Astrocyte (in vitro differentiated cells and primary cell): ENCODE results near the gene YEATS4. TPM values are rescaled to one million over a fixed set of nuclear protein-coding genes. Genes with fewer than 3 reads are reported as not detected.

Source experiments
- DNase-seq: peaks from one replicate; pipeline ENCODE4 v3.0.0-alpha.2; 2010; ENCODE audit warnings: low read depth
- FAIRE-seq: peaks from 2 replicates; lab custom pipeline; 2011; peaks lifted over from hg19 to GRCh38; lab: Jason Lieb, UNC
- H2AFZ ChIP-seq: 2 replicates; pipeline ENCODE4 v1.6.0; 2012; ENCODE audit warnings: low read depth, low read length, inconsistent platforms
- H3K27ac ChIP-seq: 2 replicates; pipeline ENCODE4 v1.5.1; 2011; ENCODE audit warnings: low read depth, low read length, inconsistent platforms
- H3K27me3 ChIP-seq: 2 replicates; pipeline ENCODE4 v1.6.0; 2011; ENCODE audit warnings: low read length, inconsistent platforms; ENCODE audit not compliant: insufficient read depth
- H3K36me3 ChIP-seq: 2 replicates; pipeline ENCODE4 v1.5.1; 2011; ENCODE audit warnings: low read length, inconsistent platforms; ENCODE audit not compliant: insufficient read depth
- H3K4me1 ChIP-seq: 2 replicates; pipeline ENCODE4 v1.5.1; 2011; ENCODE audit warnings: low read length, inconsistent platforms; ENCODE audit not compliant: insufficient read depth
- H3K4me2 ChIP-seq: 2 replicates; pipeline ENCODE4 v1.6.0; 2012; ENCODE audit warnings: low read length, inconsistent platforms
- H3K4me3 ChIP-seq: 2 replicates; pipeline ENCODE4 v1.5.1; 2011; ENCODE audit warnings: low read depth, mild to moderate bottlenecking, low read length, inconsistent platforms; ENCODE audit not compliant: insufficient read depth
- H3K79me2 ChIP-seq: 2 replicates; pipeline ENCODE4 v1.6.0; 2012; ENCODE audit warnings: mild to moderate bottlenecking, low read length, inconsistent platforms; ENCODE audit not compliant: insufficient read depth
- H3K9ac ChIP-seq: 2 replicates; pipeline ENCODE4 v1.6.0; 2012; ENCODE audit warnings: mild to moderate bottlenecking, low read length, inconsistent platforms
- H3K9me3 ChIP-seq: 2 replicates; pipeline ENCODE4 v1.5.1; 2012; ENCODE audit warnings: low read depth, mild to moderate bottlenecking, low read length, inconsistent platforms; ENCODE audit not compliant: insufficient read depth
- H4K20me1 ChIP-seq: 2 replicates; pipeline ENCODE4 v1.6.0; 2012; ENCODE audit warnings: low read length, inconsistent platforms; ENCODE audit not compliant: insufficient read depth
- H3K27ac Mint-ChIP-seq: one replicate; pipeline ENCODE4 v1.8.0; 2021; ENCODE audit warnings: mild to moderate bottlenecking, mixed read lengths; ENCODE audit not compliant: unreplicated experiment
- H3K27me3 Mint-ChIP-seq: one replicate; pipeline ENCODE4 v1.8.0; 2021; ENCODE audit warnings: low read depth, mixed read lengths; ENCODE audit not compliant: unreplicated experiment
- H3K36me3 Mint-ChIP-seq: one replicate; pipeline ENCODE4 v1.8.0; 2021; ENCODE audit warnings: low read depth, mixed read lengths; ENCODE audit not compliant: unreplicated experiment
- H3K4me1 Mint-ChIP-seq: one replicate; pipeline ENCODE4 v1.8.0; 2021; ENCODE audit warnings: low read depth, mixed read lengths; ENCODE audit not compliant: unreplicated experiment
- H3K4me3 Mint-ChIP-seq: one replicate; pipeline ENCODE4 v1.8.0; 2021; ENCODE audit warnings: mild to moderate bottlenecking, moderate library complexity, mixed read lengths; ENCODE audit not compliant: unreplicated experiment
- H3K9me3 Mint-ChIP-seq: one replicate; pipeline ENCODE4 v1.8.0; 2021; ENCODE audit warnings: mild to moderate bottlenecking, mixed read lengths; ENCODE audit not compliant: unreplicated experiment
- CTCF ChIP-seq: IDR thresholded peaks from 2 replicates; pipeline ENCODE4 v1.5.1; 2011; ENCODE audit warnings: low read depth, mild to moderate bottlenecking, inconsistent platforms, low read length, moderate library complexity; ENCODE audit not compliant: insufficient read depth
- EZH2 ChIP-seq: IDR thresholded peaks from 2 replicates; pipeline ENCODE4 v1.6.1; 2012; ENCODE audit warnings: mild to moderate bottlenecking, low read length, inconsistent platforms; ENCODE audit not compliant: insufficient read depth
- total RNA-seq: library from RNA; stranded (reverse); gene quantifications from 2 replicates; pipeline ENCODE4 v1.2.1, GENCODE V29; 2021

The YEATS4 gene
- total RNA-seq, 1 donor from 2014 or later, result 11.6 TPM

- H3K4me3 ChIP-seq, result no peak overlapping the region
- H3K4me1 ChIP-seq, result peaks cover under 1% of the 10 kb centered on the region
- Mint-ChIP-seq H3K36me3 (no peaks in the 10 kb centered on the region), H3K27me3 (no peaks in the 10 kb centered on the region), H3K27ac (no peak overlapping the region), H3K9me3 (no peaks in the 10 kb centered on the region), H3K4me3 (no peak overlapping the region), H3K4me1 (peaks cover 4% of the 10 kb centered on the region)
- no peaks in the 10 kb centered on the region for H3K9me3 ChIP-seq
- no peaks in the 10 kb centered on the region for H3K79me2 ChIP-seq
- no peaks in the 10 kb centered on the region for H3K27me3 ChIP-seq
- FAIRE-seq (no peak), DNase-seq (no peak)
- H4K20me1 ChIP-seq, result no peaks in the 10 kb centered on the region
- TF ChIP-seq CTCF, result no peak
- no peak for TF ChIP-seq EZH2
- H3K4me2 ChIP-seq, result no peak overlapping the region
- no peak overlapping the region for H3K9ac ChIP-seq
- no peak overlapping the region for H2AFZ ChIP-seq
- no peak overlapping the region for H3K27ac ChIP-seq
- H3K36me3 ChIP-seq, result no peaks in the 10 kb centered on the region
These were observed 5.4 kb upstream of the YEATS4 start for GRCh38 chr12:69354172-69354555.

GRCh38 chr12:69354556-69355187, 4.9 kb upstream of the YEATS4 start:
- Mint-ChIP-seq H3K27ac (no peak overlapping the region), H3K9me3 (no peaks in the 10 kb centered on the region), H3K27me3 (no peaks in the 10 kb centered on the region), H3K4me3 (no peak overlapping the region), H3K4me1 (peaks cover 4% of the 10 kb centered on the region), H3K36me3 (no peaks in the 10 kb centered on the region)
- FAIRE-seq (no peak), DNase-seq (no peak)
- Histone ChIP-seq H2AFZ (peak overlapping the region; percentile 64), H3K79me2 (no peaks in the 10 kb centered on the region), H3K27ac (no peak overlapping the region), H3K9ac (no peak overlapping the region), H3K4me3 (no peak overlapping the region), H3K9me3 (no peaks in the 10 kb centered on the region), H3K4me2 (no peak overlapping the region), H3K4me1 (peaks cover 3% of the 10 kb centered on the region), H3K36me3 (no peaks in the 10 kb centered on the region), H3K27me3 (no peaks in the 10 kb centered on the region), H4K20me1 (no peaks in the 10 kb centered on the region)
- TF ChIP-seq CTCF (no peak), EZH2 (no peak)

GRCh38 chr12:69355363-69356028, 4.0 kb upstream of the YEATS4 start:
- Mint-ChIP-seq H3K27ac (no peak overlapping the region), H3K4me1 (peaks cover 4% of the 10 kb centered on the region), H3K36me3 (no peaks in the 10 kb centered on the region), H3K27me3 (no peaks in the 10 kb centered on the region), H3K9me3 (no peaks in the 10 kb centered on the region), H3K4me3 (no peak overlapping the region)
- Histone ChIP-seq H4K20me1 (no peaks in the 10 kb centered on the region), H3K36me3 (no peaks in the 10 kb centered on the region), H3K79me2 (peaks cover 5% of the 10 kb centered on the region), H3K9ac (no peak overlapping the region), H3K4me3 (no peak overlapping the region), H3K27me3 (no peaks in the 10 kb centered on the region), H3K4me1 (peaks cover 3% of the 10 kb centered on the region), H2AFZ (no peak overlapping the region), H3K9me3 (no peaks in the 10 kb centered on the region), H3K27ac (no peak overlapping the region), H3K4me2 (no peak overlapping the region)
- FAIRE-seq (no peak), DNase-seq (no peak)
- TF ChIP-seq CTCF (no peak), EZH2 (no peak)
